Measurements from ENCODE around the gene PSMC5.
"Not testable (repeated sequence)": the region's sequence is repeated elsewhere in the genome, so short reads cannot be mapped to it uniquely, and the experiment has no call there.

The PSMC5 gene

DNA sequence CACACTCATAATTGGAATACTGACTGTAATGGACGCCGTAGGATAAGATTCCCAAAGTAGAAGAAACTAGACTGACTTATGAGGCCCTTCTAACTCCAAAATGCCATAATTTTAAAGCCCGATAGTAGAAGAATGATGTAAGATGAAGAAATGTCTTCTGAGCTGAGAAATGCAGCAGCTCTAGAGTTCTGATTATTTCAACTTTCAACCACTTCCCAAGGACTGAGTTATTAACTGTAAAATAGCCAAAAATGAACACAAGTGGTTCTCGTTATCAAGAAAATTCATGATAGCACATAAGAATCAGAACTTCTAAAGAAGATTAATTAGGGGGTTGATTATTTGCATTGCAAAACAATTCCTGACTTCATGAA is 43.0 kb downstream of the PSMC5 start:
- DNase-seq (ENCODE audit: low read depth in 3 of 3) = not testable (repeated sequence)

DNA sequence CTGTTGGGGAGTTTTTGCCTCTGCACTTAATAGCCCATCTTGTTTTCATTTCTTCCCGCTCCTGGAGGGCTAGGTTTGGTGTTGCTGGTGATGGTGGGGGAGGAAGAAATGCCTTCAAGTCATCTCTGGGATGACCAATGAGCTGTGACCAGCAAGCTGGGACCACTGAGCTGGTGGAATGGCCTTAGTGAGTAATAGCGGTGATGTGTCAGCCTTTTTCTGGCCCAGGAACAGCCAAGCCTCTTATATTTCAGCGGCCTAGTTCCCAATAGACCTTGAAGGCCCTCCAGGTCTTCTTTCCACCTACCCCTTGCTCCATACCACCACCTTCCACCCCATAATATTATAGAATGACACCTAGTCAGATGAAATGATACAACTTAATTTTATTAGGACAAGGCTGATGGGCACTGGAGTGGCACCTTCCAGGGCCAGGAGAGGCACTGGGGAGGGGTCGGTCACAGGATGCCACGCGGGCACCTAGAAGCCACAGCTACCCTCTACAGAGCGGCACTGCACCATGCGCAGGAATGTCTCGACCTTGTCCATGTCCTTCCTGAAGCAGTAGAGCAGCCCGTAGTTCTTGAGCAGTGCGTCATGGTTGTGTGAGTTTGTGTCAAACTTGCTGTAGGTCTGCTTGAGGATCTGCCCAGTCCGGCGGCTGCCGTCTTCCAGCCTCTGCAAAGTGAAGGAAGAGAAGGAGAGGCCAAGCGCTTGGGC is 44.6 kb downstream of the PSMC5 start:
- not testable (repeated sequence) for DNase-seq (ENCODE audit: low read depth in 3 of 3)

DNA sequence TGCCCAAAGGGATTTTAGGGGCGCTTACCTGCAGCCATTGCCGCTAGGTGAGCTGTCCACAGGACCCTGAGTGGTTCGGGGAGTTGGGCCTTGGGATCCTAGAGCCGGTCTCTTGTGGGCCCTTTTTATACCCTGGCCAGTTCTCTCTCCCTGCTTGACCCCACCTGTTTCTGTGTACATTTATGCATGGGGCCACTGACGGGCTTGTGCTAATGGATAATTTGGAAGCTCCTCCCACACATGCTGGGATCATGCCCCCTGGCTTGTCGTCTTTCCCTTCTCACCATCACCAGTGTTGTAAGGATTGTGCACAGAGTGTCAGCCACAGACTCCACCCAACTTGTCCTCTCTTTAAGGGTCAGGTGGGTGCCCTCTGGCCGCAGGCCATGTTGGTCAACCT is 46.3 kb downstream of the PSMC5 start, which contains the start of gene CSH2:
CSH2 (minus strand) TSS at position 101 of the 400 bp plus-strand sequence; CDS start at position 38, 63 bp downstream.
- DNase-seq (ENCODE audit: low read depth in 3 of 3) = not testable (repeated sequence)

DNA sequence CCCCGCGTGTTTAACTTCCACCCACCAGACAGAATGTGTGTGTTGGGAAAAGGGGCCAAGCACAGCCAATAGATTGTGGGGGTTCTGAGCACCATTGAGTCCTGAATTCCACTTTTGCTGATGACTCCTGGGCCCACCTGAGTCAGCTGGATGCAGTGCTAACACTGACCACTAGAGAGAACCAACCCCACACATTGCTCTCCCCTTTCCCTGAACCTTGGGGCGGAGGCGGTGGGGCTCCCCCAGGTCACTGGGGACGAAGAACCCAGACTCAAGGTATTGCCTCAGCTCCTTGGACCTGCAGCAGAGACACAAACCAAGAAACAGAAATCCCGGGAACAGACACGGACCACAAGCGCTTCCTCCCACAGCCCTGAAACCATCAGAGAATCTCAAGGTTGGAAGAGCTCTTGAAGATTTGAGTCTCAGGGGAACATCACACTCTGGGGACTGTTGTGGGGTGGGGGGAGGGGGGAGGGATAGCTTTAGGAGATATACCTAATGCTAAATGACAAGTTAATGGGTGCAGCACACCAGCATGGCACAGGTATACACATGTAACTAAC is 46.9 kb downstream of the PSMC5 start:
- not testable (repeated sequence) for DNase-seq (ENCODE audit: low read depth in 3 of 3)

DNA sequence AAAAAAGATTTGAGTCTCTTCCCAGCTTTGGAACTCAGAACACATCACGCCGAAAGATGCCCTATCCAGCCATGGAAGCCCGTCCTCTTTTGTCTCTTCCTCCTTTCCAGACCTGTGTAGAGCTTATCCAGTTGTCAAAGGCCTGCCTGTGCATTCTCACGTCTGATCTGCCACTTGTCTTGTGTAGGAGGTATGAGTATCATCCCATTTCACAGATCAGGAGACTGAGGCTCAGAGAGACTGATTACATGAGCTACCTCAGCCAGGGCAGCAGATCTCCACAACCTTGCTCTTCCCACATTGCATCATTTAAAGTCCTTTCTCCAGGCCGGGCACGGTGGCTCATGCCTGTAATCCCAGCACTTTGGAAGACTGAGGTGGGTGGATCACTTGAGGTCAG is 47.5 kb downstream of the PSMC5 start:
- DNase-seq (ENCODE audit: low read depth in 3 of 3) = not testable (repeated sequence)

DNA sequence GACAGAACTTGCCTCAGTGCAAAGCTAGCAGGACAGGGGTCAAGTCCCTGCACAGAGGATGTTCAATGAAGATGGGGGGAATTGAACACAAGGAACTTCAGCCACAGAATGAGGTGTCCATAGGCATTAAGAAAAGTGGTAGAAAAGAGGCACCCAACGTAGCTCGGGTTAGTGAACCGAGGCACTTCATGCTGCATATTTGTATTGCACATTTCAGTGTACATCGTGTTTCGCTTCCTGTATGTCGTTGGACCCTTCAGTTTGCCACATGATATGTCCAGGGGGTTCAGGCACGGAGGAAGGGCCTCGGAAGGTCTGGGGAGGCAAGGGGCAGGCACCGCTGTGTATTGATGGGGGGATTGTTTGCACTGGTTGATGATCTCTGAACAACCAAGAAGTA is 51.2 kb downstream of the PSMC5 start:
- not testable (repeated sequence) for DNase-seq (ENCODE audit: low read depth in 3 of 3)

DNA sequence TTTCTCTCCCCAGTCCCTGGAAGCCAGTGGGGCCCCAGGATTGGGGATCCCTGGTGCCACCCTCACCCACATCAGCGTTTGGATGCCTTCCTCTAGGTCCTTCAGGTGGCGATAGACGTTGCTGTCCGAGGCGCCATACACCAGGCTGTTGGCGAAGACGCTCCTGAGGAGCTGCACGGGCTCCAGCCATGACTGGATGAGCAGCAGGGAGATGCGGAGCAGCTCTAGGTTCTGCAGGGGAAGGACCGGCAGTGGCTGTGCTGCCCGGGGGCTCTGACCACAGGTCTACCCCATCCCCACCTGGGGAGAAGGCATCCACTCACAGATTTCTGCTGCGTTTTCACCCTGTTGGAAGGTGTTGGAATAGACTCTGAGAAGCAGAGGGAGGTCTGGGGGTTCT is 53.5 kb downstream of the PSMC5 start:
- no peak for DNase-seq (ENCODE audit: low read depth in 3 of 3)

DNA sequence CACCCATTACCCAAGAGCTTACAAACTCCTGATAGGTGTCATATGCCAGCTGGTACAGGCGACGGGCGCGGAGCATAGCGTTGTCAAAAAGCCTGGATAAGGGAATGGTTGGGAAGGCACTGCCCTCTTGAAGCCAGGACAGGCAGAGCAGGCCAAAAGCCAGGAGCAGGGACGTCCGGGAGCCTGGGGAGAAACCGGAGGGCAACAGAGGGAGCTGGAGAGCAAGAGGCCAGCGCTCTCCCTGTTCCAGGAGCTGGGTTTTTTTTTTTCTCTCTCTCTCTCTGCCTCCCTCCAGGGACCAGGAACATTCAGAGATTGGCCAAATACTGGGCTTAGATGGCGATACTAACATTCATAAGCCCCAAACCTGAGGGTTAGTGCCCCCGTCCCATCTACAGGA is 54.1 kb downstream of the PSMC5 start:
- DNase-seq (ENCODE audit: low read depth in 3 of 3) = not testable (repeated sequence)
